Colon (tissue), 2 donors: ENCODE results near the gene MED7.

ENCODE experiments used
- FAIRE-seq: peaks from 2 replicates; lab custom pipeline; 2012; peaks lifted over from hg19 to GRCh38; lab: Jason Lieb, UNC
- donor health status: control.
- donor health status: control.

The MED7 gene

DNA sequence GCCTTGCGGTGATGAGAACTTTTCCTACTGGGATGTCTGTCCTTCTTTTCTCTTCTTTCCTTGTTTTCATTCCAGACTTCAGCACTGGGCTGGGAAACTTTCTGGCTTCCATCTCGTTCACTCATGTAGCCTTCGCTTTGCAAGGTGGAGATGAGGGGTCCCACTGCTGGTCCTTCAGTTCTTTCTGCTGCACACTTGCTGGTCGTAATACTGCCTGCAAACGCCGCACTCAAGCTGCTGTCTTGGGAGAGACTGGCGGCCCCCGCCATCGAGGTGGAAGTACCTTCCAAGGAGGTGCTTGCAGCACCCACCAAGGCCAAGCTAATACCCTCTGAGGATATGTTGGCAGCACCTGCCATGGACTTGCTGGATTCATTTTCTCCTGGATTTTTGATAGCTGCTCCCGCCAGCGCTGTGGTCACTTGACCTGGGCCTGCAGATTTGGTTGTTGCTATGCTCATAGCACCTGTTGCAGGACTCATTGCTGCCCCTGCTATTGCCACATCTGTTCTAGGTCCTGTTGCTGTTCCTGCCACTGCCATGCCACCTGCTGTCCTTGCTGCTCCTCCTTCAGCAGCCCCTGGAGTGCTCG is 20.4 kb upstream of the MED7 start:
- FAIRE-seq, result no peak

DNA sequence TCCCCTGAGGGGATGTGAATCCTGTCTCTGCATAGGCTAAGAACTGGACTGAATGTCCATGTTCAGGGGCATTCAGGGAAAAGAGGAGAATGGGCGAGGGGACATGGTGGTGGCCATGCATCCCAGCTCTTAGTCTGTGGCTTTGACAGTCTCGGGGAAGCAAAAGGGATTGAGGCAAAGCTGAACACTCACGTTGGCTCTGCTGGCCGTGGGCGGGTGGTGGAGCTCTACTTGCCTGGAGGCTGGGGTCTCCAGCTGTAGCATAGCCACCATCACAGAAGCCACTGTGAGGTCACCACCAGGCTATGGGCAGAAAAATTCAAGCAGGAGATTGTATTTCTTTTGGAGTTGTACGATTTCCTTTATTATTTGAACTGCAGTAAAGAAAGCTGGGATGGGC is 19.3 kb upstream of the MED7 start:
- no peak for FAIRE-seq

DNA sequence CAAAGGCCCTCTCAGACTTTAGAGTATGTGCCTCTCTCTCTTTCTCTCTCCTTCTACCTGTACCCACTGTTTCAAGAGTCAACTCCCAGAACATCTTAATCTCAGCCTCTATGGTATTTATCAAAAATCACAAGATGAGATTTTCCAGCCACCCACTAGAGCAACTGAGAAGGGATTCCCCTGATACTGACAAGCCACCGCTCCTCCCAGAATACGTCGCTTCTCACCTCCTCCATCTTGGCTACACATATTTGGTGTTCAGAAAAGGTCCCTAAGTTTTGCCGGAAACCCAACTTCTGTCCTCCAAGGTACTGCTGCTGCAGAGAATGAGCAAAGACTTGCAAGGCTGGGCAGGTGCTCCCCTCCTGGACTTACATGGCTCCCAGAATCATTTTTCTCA is 17.3 kb upstream of the MED7 start:
- FAIRE-seq, result no peak

DNA sequence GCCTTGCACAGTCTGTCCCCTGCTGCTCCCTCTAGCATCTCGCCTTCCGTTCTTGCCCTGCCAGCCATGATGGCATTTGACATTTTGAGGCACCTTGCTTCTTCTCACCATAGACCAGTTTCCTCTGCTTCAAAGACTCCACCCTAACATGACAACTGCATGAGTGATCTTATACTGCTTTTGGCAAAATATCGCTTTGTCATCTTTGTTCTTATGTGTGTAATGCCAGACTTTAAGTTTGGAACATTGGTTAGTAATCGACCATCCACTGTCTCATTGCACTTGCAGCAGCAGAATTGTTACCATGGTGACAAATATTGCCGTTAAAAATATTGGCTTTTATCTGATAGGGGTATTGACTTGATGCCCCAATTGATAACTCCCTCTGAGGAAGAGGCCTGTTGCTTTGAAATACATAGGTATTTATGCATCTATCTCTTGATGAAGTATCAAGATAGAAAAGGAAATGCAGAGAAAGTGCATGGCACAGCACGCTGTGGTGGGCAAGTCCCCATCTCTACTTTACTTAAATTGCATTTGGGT is 16.6 kb upstream of the MED7 start:
- no peak for FAIRE-seq

DNA sequence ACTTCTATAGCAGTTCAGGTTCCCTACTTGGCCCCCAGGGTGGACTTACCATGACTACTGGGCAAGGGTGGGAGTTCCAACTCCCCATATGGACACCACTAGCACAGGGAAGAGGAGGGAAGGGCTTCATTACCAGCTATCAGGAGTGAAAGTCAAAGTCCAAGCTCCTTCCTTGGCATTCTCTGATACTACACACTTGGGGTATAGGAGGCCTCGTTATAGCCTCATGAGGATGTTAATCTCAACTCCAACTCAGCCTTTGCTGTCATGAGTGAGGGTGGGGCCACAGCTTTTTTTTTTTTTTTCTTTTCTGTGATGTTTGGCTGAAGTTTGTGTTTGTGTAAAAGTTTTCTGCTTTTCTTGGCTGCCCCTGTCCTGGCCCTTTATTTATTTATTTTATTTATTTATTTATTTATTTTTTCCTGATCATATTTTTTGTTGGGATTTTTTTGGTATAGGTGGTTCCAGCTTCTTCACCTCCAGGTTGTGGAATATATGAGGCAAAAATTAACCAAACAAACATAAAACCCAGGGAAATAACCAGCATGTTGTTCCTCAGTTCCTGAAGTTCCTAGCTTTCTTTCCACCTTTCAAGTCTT is 14.7 kb upstream of the MED7 start:
- no peak for FAIRE-seq

DNA sequence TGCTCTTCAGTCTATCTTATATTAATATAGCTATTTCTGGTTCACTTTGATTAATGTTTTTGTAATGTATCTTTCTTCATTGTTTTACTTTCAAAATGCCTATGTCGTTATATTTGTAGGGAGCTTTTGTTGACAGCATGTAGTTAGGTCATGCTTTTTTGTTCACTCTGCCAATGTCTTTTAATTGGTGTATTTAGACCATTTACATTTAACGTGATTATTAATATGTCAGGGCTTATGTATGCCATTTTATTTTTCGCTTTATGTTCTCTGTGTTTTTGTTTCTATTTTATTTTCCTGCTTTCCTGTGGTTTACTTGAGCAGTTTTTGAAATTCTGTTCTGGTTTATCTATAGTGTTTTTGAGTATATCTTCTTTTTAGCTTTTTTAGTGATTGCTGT is 12.6 kb upstream of the MED7 start:
- FAIRE-seq, result no peak

DNA sequence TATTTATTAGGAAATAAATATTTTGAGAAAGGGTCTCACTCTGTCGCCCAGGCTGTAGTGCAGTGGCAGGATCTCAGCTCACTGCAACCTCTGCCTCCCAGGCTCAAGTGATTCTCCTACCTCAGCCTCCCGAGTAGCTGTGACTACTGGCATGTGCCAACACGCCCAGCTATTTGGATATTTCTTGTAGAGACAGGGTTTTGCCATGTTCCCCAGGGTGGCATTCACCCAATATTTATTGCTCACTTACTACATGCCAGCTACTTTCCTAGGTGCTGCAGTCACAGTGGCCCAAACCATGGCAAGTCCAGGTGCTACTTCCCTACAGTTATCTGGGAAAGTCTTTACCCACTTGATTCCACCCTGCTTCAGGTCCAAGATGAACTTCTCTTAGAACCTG is 8.3 kb upstream of the MED7 start:
- FAIRE-seq, result no peak

DNA sequence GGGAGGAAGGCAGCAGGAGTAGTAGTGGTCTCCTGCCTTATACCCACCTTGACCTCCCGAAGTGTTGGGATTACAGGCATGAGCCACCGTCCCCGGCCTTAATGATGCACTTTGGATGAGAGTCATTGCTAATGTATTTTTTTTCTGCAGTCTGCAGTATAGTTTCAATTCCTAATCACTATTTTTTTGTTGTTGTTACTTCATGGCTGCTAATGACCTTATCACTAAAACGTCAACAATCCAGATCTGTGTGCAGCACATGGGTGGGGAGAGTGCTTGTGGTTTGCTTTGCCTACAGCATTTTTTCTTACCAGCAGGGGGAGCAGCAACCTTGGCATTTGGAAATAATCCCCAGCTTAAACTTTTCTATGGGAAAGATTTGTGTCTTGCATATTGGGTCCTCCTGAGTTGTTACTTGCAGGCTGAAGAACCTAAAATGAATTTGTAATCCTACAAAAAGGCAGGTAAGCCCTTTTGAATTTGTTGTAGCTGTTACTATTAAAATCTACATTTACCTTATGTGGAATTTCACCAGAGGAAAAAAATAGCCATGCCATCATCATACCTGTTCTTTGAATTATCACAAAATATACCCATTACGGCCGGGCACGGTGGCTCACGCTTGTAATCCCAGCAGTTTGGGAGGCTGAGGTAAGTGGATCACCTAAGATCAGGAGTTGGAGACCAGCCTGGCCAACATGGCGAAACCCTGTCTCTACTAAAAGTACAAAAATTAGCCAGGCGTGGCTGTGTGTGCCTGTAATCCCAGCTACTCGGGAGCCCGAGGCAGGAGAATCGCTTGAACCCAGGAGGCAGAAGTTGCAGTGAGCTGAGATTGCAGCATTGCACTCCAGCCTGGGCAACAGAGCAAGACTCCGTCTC is 6.3 kb upstream of the MED7 start:
- FAIRE-seq, result peak; percentile 28

DNA sequence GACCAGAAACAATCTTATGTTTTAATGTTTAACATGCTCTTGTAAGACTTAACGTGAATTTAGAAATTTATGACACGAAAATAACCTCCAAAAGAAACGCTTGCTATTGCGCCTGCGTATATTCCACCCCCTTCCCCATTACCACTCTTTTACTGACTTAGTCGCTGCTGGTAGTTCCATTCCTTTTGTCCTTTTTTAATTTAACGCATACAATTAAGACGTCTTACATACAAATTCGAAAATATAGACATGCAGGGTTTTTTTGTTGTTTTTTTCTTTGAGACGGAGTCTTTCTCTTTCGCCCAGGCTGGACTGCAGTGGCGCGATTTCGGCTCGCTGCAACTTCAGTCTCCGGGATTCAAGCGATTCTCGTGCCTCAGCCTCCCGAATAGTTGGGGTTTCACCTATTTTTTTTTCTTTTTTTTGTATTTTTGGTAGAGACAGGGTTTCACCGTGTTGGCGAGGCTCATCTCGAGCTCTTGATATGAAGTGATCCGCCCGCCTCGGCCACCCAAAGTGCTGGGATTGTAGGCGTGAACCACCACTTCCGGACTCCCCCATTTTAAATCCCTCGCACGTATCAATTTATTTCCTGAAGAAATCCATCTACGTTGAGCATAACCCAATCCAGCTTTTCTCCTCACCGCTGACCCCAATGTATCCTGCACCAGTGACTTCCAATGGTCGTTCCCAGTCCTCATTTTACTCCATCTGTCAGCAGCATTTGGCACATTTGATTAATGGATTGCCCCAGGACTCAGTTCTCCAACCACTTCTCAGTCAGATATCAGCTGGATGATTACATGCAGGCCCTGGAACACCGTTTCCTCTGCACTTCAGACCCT is 684 bp upstream of the MED7 start:
- no peak for FAIRE-seq

DNA sequence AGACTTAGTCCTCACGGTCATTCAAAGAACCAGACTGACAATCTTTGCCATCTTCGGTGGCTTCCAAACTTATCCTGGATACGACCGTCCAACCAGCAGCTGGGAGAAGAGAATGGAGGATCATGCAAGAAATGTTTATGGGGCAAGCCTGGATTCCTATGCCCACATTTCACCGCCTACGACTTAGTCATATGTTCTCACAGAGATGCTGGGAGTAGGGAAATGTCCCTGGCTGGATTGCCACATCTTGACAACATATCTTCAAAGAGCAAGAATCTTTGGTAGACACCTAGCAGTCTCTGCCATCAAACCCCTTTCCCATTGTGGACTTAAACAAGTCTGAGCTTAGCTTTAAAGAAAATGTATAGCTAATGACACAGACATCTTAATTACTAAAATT is 5.0 kb downstream of the MED7 start:
- FAIRE-seq, result no peak

DNA sequence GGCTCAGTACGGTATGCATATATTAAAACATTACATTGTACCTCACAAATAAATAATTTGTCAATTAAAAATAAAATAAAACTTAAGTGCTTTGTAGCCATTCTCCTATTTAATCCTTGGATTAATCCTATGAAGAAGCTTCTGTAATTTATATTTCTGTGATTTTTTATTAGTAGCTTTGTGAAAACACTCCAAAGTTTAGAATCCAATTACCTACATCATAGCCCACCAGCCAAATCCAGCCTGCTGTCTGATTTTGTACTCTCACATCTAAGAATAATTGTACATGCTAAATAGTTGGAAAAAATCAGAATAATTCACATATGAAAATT is 10.4 kb downstream of the MED7 start:
- peak; percentile 60 for FAIRE-seq

DNA sequence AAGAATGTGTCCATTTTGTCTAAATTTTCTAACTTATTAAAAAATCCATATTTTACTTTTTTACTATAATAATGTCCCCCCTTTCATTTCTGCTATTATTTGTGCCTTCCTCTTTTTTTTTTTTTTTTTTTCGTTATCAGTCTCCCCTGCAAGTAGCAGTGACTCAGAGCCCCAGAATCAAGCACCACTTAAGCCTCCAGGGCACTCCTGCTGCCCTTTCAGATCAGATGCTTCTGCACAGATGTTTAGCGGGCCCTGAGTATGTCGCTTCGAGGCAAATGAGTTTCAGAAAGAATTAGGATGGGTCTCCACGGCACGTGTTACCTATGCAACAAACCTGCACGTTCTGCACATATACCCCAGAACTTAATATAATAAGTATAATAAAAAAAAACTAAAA is 11.7 kb downstream of the MED7 start:
- no peak for FAIRE-seq

DNA sequence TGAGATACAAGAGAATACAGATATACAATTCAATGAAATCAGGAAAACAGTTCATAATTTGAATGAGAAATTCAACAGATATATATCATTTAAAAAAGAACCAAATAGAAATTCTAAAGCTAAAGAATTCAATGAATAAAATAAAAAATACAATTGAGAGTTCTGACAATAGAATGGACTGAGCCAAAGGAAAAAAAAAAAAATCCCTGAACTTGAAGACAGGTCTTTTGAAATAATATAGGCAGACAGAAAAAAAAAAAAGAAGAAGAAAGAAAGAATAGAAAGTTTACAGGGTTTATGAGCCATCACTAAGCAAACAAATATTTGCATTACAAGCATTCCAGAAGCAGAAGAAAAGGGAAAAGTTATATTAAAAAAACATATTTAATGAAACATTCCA is 21.0 kb downstream of the MED7 start:
- FAIRE-seq, result no peak

DNA sequence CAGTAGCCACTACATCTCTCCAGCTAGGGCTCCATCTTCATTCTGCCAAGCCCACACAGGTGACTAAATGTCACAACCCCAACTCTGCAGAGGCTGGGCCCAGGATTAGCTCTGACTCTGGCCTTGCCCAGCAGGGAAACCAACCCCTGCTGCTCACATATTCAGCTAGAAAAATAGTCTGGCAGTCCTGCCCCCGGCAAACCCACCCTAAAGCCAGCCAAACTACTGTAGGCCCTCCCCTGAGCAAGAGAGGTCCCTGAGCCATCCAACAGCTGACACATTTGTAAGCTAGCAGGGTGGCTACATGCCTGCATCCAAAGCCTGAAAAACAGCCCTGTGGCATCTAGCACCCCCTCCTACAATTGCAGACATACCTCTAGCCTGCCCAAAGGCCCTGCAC is 22.6 kb downstream of the MED7 start:
- FAIRE-seq, result no peak

DNA sequence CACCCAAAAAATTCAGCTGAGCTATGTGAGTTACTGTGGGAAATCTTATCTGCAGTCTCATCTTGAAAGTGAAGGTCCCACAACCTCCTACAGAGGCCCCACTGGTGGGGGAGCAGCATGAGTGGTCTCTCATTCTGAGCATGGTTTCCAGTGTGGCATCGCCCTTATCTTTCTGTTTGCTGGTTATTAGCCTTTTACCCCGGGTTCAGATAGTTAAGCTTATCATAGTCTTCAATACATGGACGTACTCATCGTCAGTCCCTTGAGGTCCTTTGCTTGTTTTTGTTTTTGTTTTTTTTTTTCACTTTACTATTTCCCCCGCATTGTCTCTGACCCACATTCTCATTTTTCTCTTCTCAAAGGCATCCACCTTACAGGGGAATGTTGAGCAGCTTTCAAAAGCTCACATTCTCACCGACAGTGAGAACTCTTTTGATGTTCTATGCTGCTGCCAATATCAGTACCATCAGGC is 26.1 kb downstream of the MED7 start:
- no peak for FAIRE-seq

DNA sequence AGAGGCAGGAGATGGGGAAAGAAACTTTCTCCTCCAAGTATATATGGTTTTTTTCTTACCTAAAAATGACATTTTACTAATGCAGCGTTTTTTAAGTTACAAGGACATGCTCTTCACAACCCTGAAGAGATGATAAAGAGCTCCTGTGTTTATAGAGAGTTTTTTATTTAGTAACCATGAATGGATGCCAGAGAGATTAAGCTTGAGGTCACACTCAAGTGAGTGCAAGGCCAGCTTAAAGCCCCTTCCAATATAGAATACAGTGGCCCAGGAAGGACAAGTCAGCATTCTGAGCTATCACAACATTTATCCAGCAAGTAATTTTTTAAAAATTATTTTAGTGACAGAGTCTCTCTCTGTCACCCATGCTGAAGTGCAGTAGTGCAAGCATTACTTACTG is 27.2 kb downstream of the MED7 start:
- FAIRE-seq, result no peak

DNA sequence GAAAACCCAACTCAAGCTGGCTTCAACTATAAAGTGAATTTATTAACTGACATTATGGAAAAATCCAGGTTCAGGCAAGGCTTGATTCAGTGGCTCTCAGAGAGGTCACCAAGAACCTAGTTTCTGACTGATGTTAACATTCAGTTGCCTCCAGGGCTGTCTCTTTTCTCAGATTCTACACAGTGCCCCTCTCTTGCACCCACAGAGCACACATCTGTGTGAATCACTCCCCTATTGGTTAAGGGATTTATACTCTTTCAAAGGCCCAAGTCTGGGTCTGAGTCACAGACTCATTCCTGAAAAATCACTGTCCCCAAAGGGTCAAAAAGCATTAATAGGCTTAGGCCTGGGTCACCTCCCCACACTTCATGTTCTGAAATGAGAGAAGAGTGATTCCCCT is 27.7 kb downstream of the MED7 start:
- no peak for FAIRE-seq

DNA sequence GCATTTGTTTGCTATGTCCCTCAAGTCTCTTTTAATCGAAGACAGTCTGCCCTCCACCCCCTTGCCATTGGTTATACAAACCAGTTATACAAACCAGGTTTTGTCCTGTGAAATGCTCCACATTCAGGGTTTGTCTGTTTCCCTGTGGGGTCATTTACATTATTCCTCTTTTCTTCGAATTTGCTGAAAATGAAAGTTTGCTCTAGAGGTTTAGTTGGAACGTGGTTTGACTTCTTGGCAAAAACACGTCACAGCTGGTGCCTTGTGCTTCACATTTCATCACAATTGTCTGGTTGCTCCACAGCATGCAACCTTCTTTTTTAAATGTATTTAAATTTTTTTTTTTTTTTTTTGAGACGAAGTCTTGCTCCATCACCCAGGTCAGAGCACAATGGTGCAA is 29.7 kb downstream of the MED7 start:
- FAIRE-seq, result no peak

DNA sequence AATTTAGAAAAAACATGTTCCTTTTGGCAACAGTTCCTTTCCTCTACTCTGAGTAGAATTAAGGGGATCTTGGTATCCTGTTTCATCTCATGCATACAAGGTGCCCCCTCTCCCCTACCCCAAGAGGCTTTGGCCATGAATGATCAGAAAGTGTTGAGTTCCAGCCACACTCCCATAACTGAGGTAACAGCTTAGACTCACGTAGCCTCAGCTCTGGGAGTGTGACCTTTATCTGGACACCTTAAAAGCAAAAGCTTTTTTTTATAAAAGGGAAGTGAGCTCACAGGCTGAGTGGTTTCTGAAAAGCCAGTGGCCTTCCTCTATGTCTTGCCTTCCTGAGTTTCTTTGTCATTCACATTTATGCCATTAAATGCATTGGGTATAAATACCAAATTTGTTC is 32.9 kb downstream of the MED7 start:
- FAIRE-seq, result no peak

DNA sequence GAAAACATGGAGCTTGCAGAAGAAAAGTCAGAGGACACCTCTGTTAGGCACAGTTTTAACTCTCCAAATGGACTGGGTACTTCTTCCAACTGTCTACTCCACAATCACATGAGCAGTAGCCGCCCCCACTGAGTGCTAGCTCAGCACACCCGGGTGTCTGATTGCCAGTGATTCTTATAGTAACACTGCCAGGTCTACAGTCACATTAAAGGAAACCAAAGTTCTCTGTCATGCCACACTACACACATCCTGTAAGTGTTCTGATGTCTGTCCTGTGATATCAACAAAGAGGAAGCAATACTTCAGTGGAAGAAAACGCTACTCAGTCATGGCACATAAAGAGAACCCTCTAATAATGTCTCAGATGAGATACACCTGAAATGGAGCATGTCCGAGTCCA is 33.7 kb downstream of the MED7 start, which contains the start of gene HAVCR2:
TSS of gene HAVCR2 (minus strand) at position 69 of the 400 bp plus-strand sequence. CDS start at position 8, 61 bp downstream.
- no peak for FAIRE-seq

DNA sequence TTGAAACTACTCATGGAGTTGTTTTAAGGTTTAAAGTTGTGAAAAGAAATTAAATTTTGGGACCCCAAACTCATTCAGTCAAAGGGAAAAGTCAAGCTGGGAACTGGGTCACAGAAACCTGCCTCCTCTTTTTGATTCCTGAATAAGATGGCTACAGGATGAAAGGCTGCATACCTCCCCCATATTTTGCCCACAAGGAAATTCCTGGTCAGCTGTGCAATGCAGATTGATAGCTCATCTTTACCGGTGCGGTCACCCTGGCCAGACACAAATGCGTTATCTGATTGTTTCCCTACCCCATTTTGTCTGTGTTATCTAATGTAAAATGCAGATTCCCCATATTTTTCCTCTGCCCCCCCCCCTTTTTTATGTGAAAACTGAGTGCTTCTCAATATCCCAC is 35.2 kb downstream of the MED7 start:
- FAIRE-seq, result no peak
